ENCODE results near the gene CTNNA3. TPM values are rescaled to one million over a fixed set of nuclear protein-coding genes. Genes with fewer than 3 reads are reported as not detected.

Gene CTNNA3
- total RNA-seq, 1 donor from 2014 or later, result 0.30 TPM

GRCh38 chr10:66058594-66058993, 1637.4 kb downstream of the CTNNA3 start:
- Mint-ChIP-seq H3K36me3 (ENCODE audit: unreplicated experiment) (no peaks in the 10 kb centered on the region), H3K27me3 (ENCODE audit: unreplicated experiment) (peaks cover 3% of the 10 kb centered on the region), H3K27ac (ENCODE audit: unreplicated experiment) (no peak overlapping the region), H3K9me3 (ENCODE audit: unreplicated experiment) (peaks cover 3% of the 10 kb centered on the region), H3K4me1 (ENCODE audit: unreplicated experiment) (no peaks in the 10 kb centered on the region), H3K4me3 (ENCODE audit: unreplicated experiment) (no peak overlapping the region)
- DNase-seq (ENCODE audit: extremely low spot score, unreplicated experiment), result no peak
- no peak for TF ChIP-seq CTCF (IDR thresholded peaks at IDR 0.05)

- no peak for DNase-seq (ENCODE audit: extremely low spot score, unreplicated experiment)
- Mint-ChIP-seq H3K27me3 (ENCODE audit: unreplicated experiment) (peaks cover 2% of the 10 kb centered on the region), H3K4me3 (ENCODE audit: unreplicated experiment) (no peak overlapping the region), H3K36me3 (ENCODE audit: unreplicated experiment) (no peaks in the 10 kb centered on the region), H3K27ac (ENCODE audit: unreplicated experiment) (no peak overlapping the region), H3K9me3 (ENCODE audit: unreplicated experiment) (peaks cover 24% of the 10 kb centered on the region), H3K4me1 (ENCODE audit: unreplicated experiment) (no peaks in the 10 kb centered on the region)
- no peak for TF ChIP-seq CTCF (IDR thresholded peaks at IDR 0.05)
Measured at GRCh38 chr10:66049335-66049734, 1646.7 kb downstream of the CTNNA3 start.

DNA sequence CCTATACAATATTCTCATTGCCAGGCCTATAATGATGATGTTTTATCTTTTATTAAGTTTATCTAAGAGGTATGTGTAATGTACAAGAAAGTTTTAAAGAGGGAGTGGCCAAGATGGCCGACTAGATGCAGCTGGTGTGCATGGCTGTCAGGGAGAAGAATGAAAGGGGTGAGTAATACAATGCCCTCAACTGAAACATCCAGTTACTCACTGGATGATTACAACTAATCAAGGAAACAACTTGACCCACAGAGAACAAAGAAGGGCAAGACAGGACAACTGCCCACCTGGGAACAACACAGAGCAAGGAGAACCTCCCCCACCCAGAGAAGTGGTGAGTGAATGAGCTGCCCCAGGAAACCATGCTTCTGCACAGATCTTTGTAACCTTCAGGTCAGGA, 1650.1 kb downstream of the CTNNA3 start:
- Mint-ChIP-seq H3K36me3 (ENCODE audit: unreplicated experiment) (no peaks in the 10 kb centered on the region), H3K4me1 (ENCODE audit: unreplicated experiment) (no peaks in the 10 kb centered on the region), H3K27ac (ENCODE audit: unreplicated experiment) (no peak overlapping the region), H3K27me3 (ENCODE audit: unreplicated experiment) (no peaks in the 10 kb centered on the region), H3K4me3 (ENCODE audit: unreplicated experiment) (no peak overlapping the region), H3K9me3 (ENCODE audit: unreplicated experiment) (peaks cover 24% of the 10 kb centered on the region)
- no peak for DNase-seq (ENCODE audit: extremely low spot score, unreplicated experiment)
- TF ChIP-seq CTCF (IDR thresholded peaks at IDR 0.05), result no peak

GRCh38 chr10:66041771-66042170, 1654.2 kb downstream of the CTNNA3 start:
- DNase-seq (ENCODE audit: extremely low spot score, unreplicated experiment), result no peak
- no peaks in the 10 kb centered on the region for H3K4me1 Mint-ChIP-seq (ENCODE audit: unreplicated experiment)
- H3K36me3 Mint-ChIP-seq (ENCODE audit: unreplicated experiment), result no peaks in the 10 kb centered on the region
- H3K4me3 Mint-ChIP-seq (ENCODE audit: unreplicated experiment), result no peak overlapping the region
- no peaks in the 10 kb centered on the region for H3K27me3 Mint-ChIP-seq (ENCODE audit: unreplicated experiment)
- H3K27ac Mint-ChIP-seq (ENCODE audit: unreplicated experiment), result no peak overlapping the region
- H3K9me3 Mint-ChIP-seq (ENCODE audit: unreplicated experiment), result peaks cover 18% of the 10 kb centered on the region
- TF ChIP-seq CTCF (IDR thresholded peaks at IDR 0.05), result no peak

DNA sequence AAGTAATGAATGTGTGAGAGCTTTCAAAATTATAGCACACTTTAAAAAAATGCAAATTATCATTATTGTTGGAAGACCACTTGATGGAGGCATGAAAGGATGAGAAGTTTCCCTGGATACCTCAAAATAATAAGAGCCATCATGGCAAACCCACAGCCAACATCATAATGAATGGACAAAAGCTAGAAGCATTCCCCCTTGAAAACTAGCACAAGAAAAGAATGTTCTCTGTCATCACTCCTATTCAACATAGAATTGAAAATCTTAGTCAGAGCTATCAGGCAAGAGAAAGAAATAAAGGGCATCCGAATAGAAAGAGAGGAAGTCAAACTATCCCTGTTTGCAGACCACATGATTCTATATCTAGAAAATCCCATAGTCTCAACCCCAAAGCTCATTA, 1657.4 kb downstream of the CTNNA3 start:
- Mint-ChIP-seq H3K4me3 (ENCODE audit: unreplicated experiment) (no peak overlapping the region), H3K9me3 (ENCODE audit: unreplicated experiment) (peaks cover 5% of the 10 kb centered on the region), H3K36me3 (ENCODE audit: unreplicated experiment) (no peaks in the 10 kb centered on the region), H3K27ac (ENCODE audit: unreplicated experiment) (no peak overlapping the region), H3K4me1 (ENCODE audit: unreplicated experiment) (no peaks in the 10 kb centered on the region), H3K27me3 (ENCODE audit: unreplicated experiment) (no peaks in the 10 kb centered on the region)
- DNase-seq (ENCODE audit: extremely low spot score, unreplicated experiment), result no peak
- no peak for TF ChIP-seq CTCF (IDR thresholded peaks at IDR 0.05)
